DOHH2 (cell line): ENCODE data around the gene FAM136A.

Source experiments
- CTCF ChIP-seq: fragments of 200-600 bp; sonication (generic); IDR thresholded peaks from one replicate; pipeline ENCODE4 v1.5.1; 2014; ENCODE audit warnings: antibody characterized with exemption, mild to moderate bottlenecking, low read depth, low read length; ENCODE audit not compliant: poor library complexity, severe bottlenecking
- EZH2phosphoT487 ChIP-seq: fragments of 200-600 bp; sonication (generic); IDR thresholded peaks from 2 replicates; pipeline ENCODE4 v1.6.1; 2017; ENCODE audit warnings: borderline replicate concordance, mild to moderate bottlenecking, antibody characterized with exemption, low read length, moderate library complexity, mixed read lengths

- TF ChIP-seq CTCF (no peak), EZH2phosphoT487 (no peak)
Measured at GRCh38 chr2:70314640-70315039, 12.8 kb upstream of the FAM136A start.
